Liver (tissue), 3 donors: ENCODE data around the gene MEIS2.

Experiments
- CTCF ChIP-seq: fragments of 150-350 bp; IDR thresholded peaks from 2 replicates; pipeline ENCODE4 v1.5.1; 2017; ENCODE audit warnings: improper control_type of control experiment, low read depth, low read length; ENCODE audit not compliant: missing input control
- FOXA1 ChIP-seq: IDR thresholded peaks from 2 replicates; pipeline ENCODE4 v1.6.1; 2016; ENCODE audit warnings: antibody characterized with exemption
- MAX ChIP-seq: IDR thresholded peaks from 2 replicates; pipeline ENCODE4 v1.6.1; 2016; ENCODE audit warnings: antibody characterized with exemption
- SP1 ChIP-seq: IDR thresholded peaks from 2 replicates; pipeline ENCODE4 v1.6.1; 2018; ENCODE audit warnings: antibody characterized with exemption, mild to moderate bottlenecking
- TAF1 ChIP-seq: conservative IDR thresholded peaks from 2 replicates; pipeline ENCODE4 v1.6.1; 2016; ENCODE audit warnings: antibody characterized with exemption, mild to moderate bottlenecking
- donor health status: healthy.
- donor health status: healthy.

GRCh38 chr15:37084602-37085001 lies 15.7 kb downstream of the MEIS2 start:
- no peak for TF ChIP-seq MAX
- TF ChIP-seq FOXA1, result no peak
- no peak for TF ChIP-seq CTCF
- TF ChIP-seq TAF1, result no peak
- no peak for TF ChIP-seq SP1
